HepG2 (cell line): ENCODE measurements around the gene PRSS21. TPM values are rescaled to one million over a fixed set of nuclear protein-coding genes. Genes with fewer than 3 reads are reported as not detected.

Experiments
- ATAC-seq: fragments of 200-7000 bp; cut with Tn5 transposase; 3 replicates; pipeline ENCODE4 v1.9.1; 2020; ENCODE audit warnings: mild to moderate bottlenecking, moderate library complexity
- BruUV-seq: library from RNA; stranded (reverse); fragments of 400-500 nt; replicated peaks from 2 replicates; lab custom pipeline; 2021; lab: Mats Ljungman, UMichigan
- CTCF ChIA-PET: fragments of 300-600 bp; formaldehyde crosslinking; extraction: SDS; loops from one replicate; lab custom pipeline; 2021; ENCODE audit warnings: low total read pairs, inconsistent platforms, low intra/inter-chr PET ratio; lab: Yijun Ruan, JAX
- POLR2A ChIA-PET: fragments of 350-600 bp; sonication (Branson Sonifier 250); formaldehyde crosslinking; loops from one replicate; lab custom pipeline; 2020; ENCODE audit warnings: antibody characterized with exemption, inconsistent platforms; lab: Yijun Ruan, JAX
- DNase-seq: peaks from one replicate; pipeline ENCODE4 v3.0.0-alpha.2; 2015; ENCODE audit warnings: low spot score
- FAIRE-seq: peaks from 3 replicates; lab custom pipeline; 2011; peaks lifted over from hg19 to GRCh38; lab: Jason Lieb, UNC
- H2AFZ ChIP-seq: one replicate; pipeline ENCODE4 v1.6.1; 2011; ENCODE audit warnings: low read length, inconsistent platforms
- H3K27ac ChIP-seq: fragments of 300-600 bp; 3 replicates; pipeline ENCODE4 v1.8.0; 2011; ENCODE audit warnings: mixed run types, mild to moderate bottlenecking, mixed read lengths, low read length, inconsistent platforms; ENCODE audit not compliant: insufficient read depth; ENCODE audit errors: extremely low read length
- H3K27me3 ChIP-seq, 2 experiments: fragments of 200-600 bp in 1 of 2; 2 replicates in 1 of 2; 3 replicates in 1 of 2; pipeline versions ENCODE4 v1.6.0 to v1.8.0; 2011; ENCODE audit warnings: low read length in 2 of 2, mild to moderate bottlenecking in 2 of 2, moderate library complexity in 2 of 2, inconsistent platforms in 1 of 2; ENCODE audit not compliant: insufficient read depth in 2 of 2, control insufficient read depth in 1 of 2
- H3K36me3 ChIP-seq, 2 experiments: fragments of 200-600 bp in 1 of 2; replicated peaks in 1 of 2; 2 replicates in 1 of 2; 3 replicates in 1 of 2; pipeline versions ENCODE4 v1.5.1 to v1.8.0; 2011; ENCODE audit warnings: low read length in 2 of 2, inconsistent platforms in 1 of 2; ENCODE audit not compliant: insufficient read depth in 2 of 2, control insufficient read depth in 1 of 2
- H3K4me1 ChIP-seq: 2 replicates; pipeline ENCODE4 v1.5.1; 2012; ENCODE audit warnings: low read length, inconsistent platforms; ENCODE audit not compliant: insufficient read depth
- H3K4me2 ChIP-seq: 2 replicates; pipeline ENCODE4 v1.6.0; 2011; ENCODE audit warnings: low read depth, low read length, inconsistent platforms
- H3K4me3 ChIP-seq, 3 experiments: fragments of 200-600 bp in 1 of 3; sonication (generic), shearing (Covaris generic) in 1 of 3; replicated peaks in 1 of 3; 2 replicates each; pipeline ENCODE4 v1.5.1; 2011 to 2016; ENCODE audit warnings: low read length in 3 of 3, inconsistent platforms in 2 of 3, low read depth in 2 of 3, mild to moderate bottlenecking in 2 of 3, control low read depth in 1 of 3, mixed read lengths in 1 of 3; ENCODE audit not compliant: insufficient read depth in 1 of 3
- H3K79me2 ChIP-seq: one replicate; pipeline ENCODE4 v1.6.1; 2011; ENCODE audit warnings: low read length, inconsistent platforms; ENCODE audit not compliant: insufficient read depth
- H3K9ac ChIP-seq: 2 replicates; pipeline ENCODE4 v1.6.0; 2011; ENCODE audit warnings: mild to moderate bottlenecking, low read depth, low read length, inconsistent platforms; ENCODE audit not compliant: insufficient read depth
- H3K9me3 ChIP-seq: 2 replicates; pipeline ENCODE4 v1.5.1; 2012; ENCODE audit warnings: mild to moderate bottlenecking, low read length
- H4K20me1 ChIP-seq: 2 replicates; pipeline ENCODE4 v1.6.0; 2011; ENCODE audit warnings: inconsistent platforms, mild to moderate bottlenecking, low read length, moderate library complexity; ENCODE audit not compliant: insufficient read depth
- CTCF ChIP-seq: sonication (generic); formaldehyde crosslinking; IDR thresholded peaks from 2 replicates; pipeline ENCODE4 v1.5.0; 2020; ENCODE audit warnings: mild to moderate bottlenecking, missing genetic modification reagents, moderate library complexity
- FOXP4 ChIP-seq: sonication (generic); formaldehyde crosslinking; IDR thresholded peaks from 2 replicates; pipeline ENCODE4 v1.4.0; 2020; ENCODE audit warnings: missing genetic modification reagents
- HMGXB4 ChIP-seq, 2 experiments: sonication (generic) in 1 of 2; formaldehyde crosslinking in 1 of 2; IDR thresholded peaks; 2 replicates each; pipeline versions ENCODE4 v1.4.0 to v1.6.1; 2018 to 2020; ENCODE audit warnings: missing genetic modification reagents in 2 of 2, borderline replicate concordance in 1 of 2, low read depth in 1 of 2, mild to moderate bottlenecking in 1 of 2, missing biosample characterization in 1 of 2
- HNF1B ChIP-seq: sonication (generic); formaldehyde crosslinking; IDR thresholded peaks from 2 replicates; pipeline ENCODE4 v1.5.1; 2020; ENCODE audit warnings: mild to moderate bottlenecking, moderate library complexity, missing genetic modification reagents
- KMT2A ChIP-seq: sonication (generic); formaldehyde crosslinking; IDR thresholded peaks from 2 replicates; pipeline ENCODE4 v1.4.0; 2020; ENCODE audit warnings: missing genetic modification reagents
- SMAD9 ChIP-seq: sonication (generic); formaldehyde crosslinking; IDR thresholded peaks from 2 replicates; pipeline ENCODE4 v1.5.1; 2020; ENCODE audit warnings: mild to moderate bottlenecking, missing genetic modification reagents
- ZBTB34 ChIP-seq: sonication (generic); formaldehyde crosslinking; IDR thresholded peaks from 2 replicates; pipeline ENCODE4 v1.8.0; 2022; ENCODE audit warnings: mild to moderate bottlenecking, missing genetic modification reagents
- ZNF280D ChIP-seq: sonication (generic); formaldehyde crosslinking; IDR thresholded peaks from 2 replicates; pipeline ENCODE4 v1.5.1; 2020; ENCODE audit warnings: mild to moderate bottlenecking, missing genetic modification reagents
- ZNF547 ChIP-seq: sonication (generic); formaldehyde crosslinking; IDR thresholded peaks from 2 replicates; pipeline ENCODE4 v1.5.1; 2020; ENCODE audit warnings: mild to moderate bottlenecking, missing genetic modification reagents
- WGBS: methylation state at CpG from one replicate; pipeline ENCODE4 v1.1.6; 2017; ENCODE audit warnings: low lambda C conversion rate; 5-methylcytosine and 5-hydroxymethylcytosine counted together
- in situ Hi-C: cut with HindIII; loops from 2 replicates; pipeline ENCODE4 v1.10.0; 2017; ENCODE audit warnings: low pct_unique_long_range_greater_than_20kb; ENCODE audit not compliant: extremely low pct_ligation_motif_present
- intact Hi-C: fragments of 100-400 bp; cut with micrococcal nuclease; formaldehyde crosslinking; loops from one replicate; pipeline ENCODE4 v1.10.0; 2022; ENCODE audit not compliant: unreplicated experiment
- polyA plus RNA-seq, 8 experiments: library from polyadenylated mRNA; depleted of rRNA in 3 of 8; stranded (reverse) in 7 of 8; unstranded in 1 of 8; fragments of >200 nt; fragmentation: Illumina TruSeq in 4 of 8; extraction: Trizol in 4 of 8; gene quantifications; 2 replicates each; pipeline versions ENCODE4 v1.2.1 to v1.2.3, GENCODE V29; 2011 to 2016; ENCODE audit warnings: low read depth in 4 of 8, missing spikeins in 1 of 8, mixed read lengths in 1 of 8; ENCODE audit not compliant: insufficient read depth in 1 of 8
- total RNA-seq, 5 experiments: library from RNA; depleted of rRNA; stranded (reverse); fragments of >200 nt; fragmentation: Illumina TruSeq; extraction: Trizol; gene quantifications; 2 replicates each; pipeline ENCODE4 v1.2.3, GENCODE V29; 2016; ENCODE audit warnings: low read depth in 1 of 5

PRSS21 gene
- total and polyA plus RNA-seq, 2 of the 13 experiments (the other 11 are each of a cell fraction or from before 2014, with no cell fraction given): not detected

GRCh38 chr16:2843526-2843925 lies 26.5 kb downstream of the PRSS21 start (continued):
- TF ChIP-seq ZBTB34 (CRISPR knock-in tag) (no peak), KMT2A (no peak)

- Histone ChIP-seq H3K27me3 (peaks cover 1 to 16% of the 10 kb centered on the region in 2 experiments; a peak in 2 of 5 replicates), H4K20me1 (no peaks in the 10 kb centered on the region), H3K9ac (no peak overlapping the region), H3K4me1 (peaks cover 20% of the 10 kb centered on the region), H3K36me3 (no peaks in the 10 kb centered on the region), H2AFZ (no peak overlapping the region), H3K79me2 (no peaks in the 10 kb centered on the region), H3K27ac (no peak overlapping the region), H3K4me2 (no peak overlapping the region), H3K4me3 (no peak overlapping the region), H3K9me3 (no peaks in the 10 kb centered on the region)
- WGBS: 21% methylated on average over 5 of the region's 5 CpGs
- ChIA-PET CTCF (no interaction called here), POLR2A (no interaction called here)
- FAIRE-seq (no peak), DNase-seq (no peak), ATAC-seq (no peak)
- BruUV-seq: no TSS peak
- in situ Hi-C loops (no loop called here), intact Hi-C loops (no loop called here)
- no peak for TF ChIP-seq HNF1B
- TF ChIP-seq ZNF280D (CRISPR knock-in tag): no peak
- TF ChIP-seq FOXP4: no peak
- no peak for TF ChIP-seq SMAD9
- no peak for TF ChIP-seq ZNF547
- no peak for TF ChIP-seq CTCF (CRISPR knock-in tag)
- TF ChIP-seq HMGXB4 (CRISPR knock-in tag; IDR thresholded peaks at IDR 0.05; ENCODE audit: borderline replicate concordance in 1 of 2, low read depth in 1 of 2): no peak
Observed at GRCh38 chr16:2845116-2845515, 28.1 kb downstream of the PRSS21 start.
